NB4 (cell line): Measurements from ENCODE around the gene TRIM69.
A peak's percentile ranks its signal among the peaks of the same experiment; 100 is the strongest.
"Not testable (repeated sequence)": the region's sequence is repeated elsewhere in the genome, so short reads cannot be mapped to it uniquely, and the experiment has no call there.

Source experiments
- DNase-seq: peaks from one replicate; pipeline ENCODE4 v3.0.0; 2010; ENCODE audit warnings: low read depth
- H3K4me3 ChIP-seq: one replicate; pipeline ENCODE4 v1.5.1; 2011; ENCODE audit warnings: mild to moderate bottlenecking, low read depth, low read length, moderate library complexity
- CTCF ChIP-seq: IDR thresholded peaks from one replicate; pipeline ENCODE4 v1.5.1; 2012; ENCODE audit warnings: low read depth, low read length
- MAX ChIP-seq: IDR thresholded peaks from 2 replicates; pipeline ENCODE4 v1.6.1; 2011; ENCODE audit warnings: low read depth, low read length
- MYC ChIP-seq: IDR thresholded peaks from 2 replicates; pipeline ENCODE4 v1.6.1; 2011; ENCODE audit warnings: low read depth, low read length
- POLR2A ChIP-seq: IDR thresholded peaks from 2 replicates; pipeline ENCODE4 v1.6.1; 2011; ENCODE audit warnings: mild to moderate bottlenecking; ENCODE audit not compliant: insufficient read length; ENCODE audit errors: extremely low read depth

Gene TRIM69

DNA sequence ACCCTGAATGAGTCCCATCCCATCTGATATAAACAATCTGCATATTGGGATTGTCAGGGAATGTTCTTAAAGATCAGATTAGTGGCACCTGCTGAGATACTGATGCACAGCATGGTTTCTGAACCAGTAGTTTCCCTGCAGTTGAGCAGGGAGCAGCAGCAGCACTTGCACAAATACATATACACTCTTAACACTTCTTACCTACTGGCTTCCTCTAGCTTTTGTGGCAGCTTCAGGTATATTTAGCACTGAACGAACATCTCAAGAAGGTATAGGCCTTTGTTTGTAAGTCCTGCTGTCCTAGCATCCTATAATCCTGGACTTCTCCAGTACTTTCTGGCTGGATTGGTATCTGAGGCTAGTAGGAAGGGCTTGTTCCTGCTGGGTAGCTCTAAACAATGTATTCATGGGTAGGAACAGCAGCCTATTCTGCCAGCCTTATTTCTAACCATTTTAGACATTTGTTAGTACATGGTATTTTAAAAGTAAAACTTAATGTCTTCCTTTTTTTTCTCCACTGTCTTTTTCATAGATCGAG, 20.5 kb upstream of the TRIM69 start:
- no peak for TF ChIP-seq MYC
- no peak for TF ChIP-seq MAX
- TF ChIP-seq CTCF: no peak
- no peak for TF ChIP-seq POLR2A
- no peak for DNase-seq
- H3K4me3 ChIP-seq: peak overlapping the region; percentile 1

DNA sequence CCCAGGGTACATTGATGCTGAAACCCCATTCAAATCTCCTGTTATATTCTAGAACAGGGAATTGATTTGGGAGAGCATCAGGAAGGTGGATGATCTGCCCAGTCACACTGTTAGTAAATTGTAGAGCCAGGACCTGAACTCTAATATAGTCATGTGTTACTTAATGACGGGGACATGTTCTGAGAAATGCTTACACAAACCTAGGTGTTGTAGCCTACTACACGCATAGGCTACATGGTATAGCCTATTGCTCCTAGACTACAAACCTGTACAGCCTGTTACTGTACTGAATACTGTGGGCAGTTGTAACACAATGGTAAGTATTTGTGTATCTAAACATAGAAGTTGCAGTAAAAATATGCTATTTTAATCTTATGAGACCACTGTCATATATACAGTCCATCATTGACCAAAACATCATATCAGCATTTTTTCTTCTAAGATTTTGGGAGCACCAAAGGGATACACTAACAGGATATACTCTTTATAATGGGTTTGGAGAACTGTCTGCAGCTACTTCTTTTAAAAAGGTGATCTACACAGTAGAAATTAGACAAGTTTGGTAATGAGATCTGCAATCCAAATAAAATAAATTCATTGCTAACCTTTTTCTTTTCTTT, 19.2 kb upstream of the TRIM69 start:
- TF ChIP-seq POLR2A (no peak), MYC (no peak), MAX (no peak), CTCF (no peak)
- no peak overlapping the region for H3K4me3 ChIP-seq
- DNase-seq: no peak

GRCh38 chr15:44718180-44718926, 18.0 kb upstream of the TRIM69 start:
- DNase-seq: no peak
- H3K4me3 ChIP-seq: no peak overlapping the region
- TF ChIP-seq CTCF: no peak
- no peak for TF ChIP-seq MAX
- no peak for TF ChIP-seq MYC
- TF ChIP-seq POLR2A: no peak

- TF ChIP-seq MAX (no peak), CTCF (no peak), MYC (no peak), POLR2A (no peak)
- H3K4me3 ChIP-seq: no peak overlapping the region
- DNase-seq: no peak
Measured at GRCh38 chr15:44718927-44719292, 17.4 kb upstream of the TRIM69 start.

- H3K4me3 ChIP-seq: no peak overlapping the region
- DNase-seq: peak; percentile 49
- TF ChIP-seq MYC (no peak), CTCF (no peak), POLR2A (peak; percentile 15), MAX (peak; percentile 40)
Measured at GRCh38 chr15:44719293-44719999, 16.9 kb upstream of the TRIM69 start.

- not testable (repeated sequence) for H3K4me3 ChIP-seq, DNase-seq
Measured at GRCh38 chr15:44720000-44720435, 16.3 kb upstream of the TRIM69 start.
